ENCODE results near the gene DNAJA4. TPM values are rescaled to one million over a fixed set of nuclear protein-coding genes. Genes with fewer than 3 reads are reported as not detected.
A peak's percentile ranks its signal among the peaks of the same experiment; 100 is the strongest.

DNAJA4 gene
- total RNA-seq, 4 donors from 2014 or later, result 14.2 to 16.9 (median 16.4) TPM

GRCh38 chr15:78265752-78266224, 1.4 kb downstream of the DNAJA4 start:
- H3K27me3 ChIP-seq, result no peaks in the 10 kb centered on the region
- 76 to 77% methylated on average over 9 of the region's 9 CpGs for WGBS, 2 donors
- peak overlapping the region in 1 of 4 donors; percentile 67 for H3K4me3 ChIP-seq
- no peak for TF ChIP-seq EP300 (IDR thresholded peaks at IDR 0.05)
- TF ChIP-seq POLR2A (IDR thresholded peaks at IDR 0.05), result no peak
- TF ChIP-seq, protein P1, sequence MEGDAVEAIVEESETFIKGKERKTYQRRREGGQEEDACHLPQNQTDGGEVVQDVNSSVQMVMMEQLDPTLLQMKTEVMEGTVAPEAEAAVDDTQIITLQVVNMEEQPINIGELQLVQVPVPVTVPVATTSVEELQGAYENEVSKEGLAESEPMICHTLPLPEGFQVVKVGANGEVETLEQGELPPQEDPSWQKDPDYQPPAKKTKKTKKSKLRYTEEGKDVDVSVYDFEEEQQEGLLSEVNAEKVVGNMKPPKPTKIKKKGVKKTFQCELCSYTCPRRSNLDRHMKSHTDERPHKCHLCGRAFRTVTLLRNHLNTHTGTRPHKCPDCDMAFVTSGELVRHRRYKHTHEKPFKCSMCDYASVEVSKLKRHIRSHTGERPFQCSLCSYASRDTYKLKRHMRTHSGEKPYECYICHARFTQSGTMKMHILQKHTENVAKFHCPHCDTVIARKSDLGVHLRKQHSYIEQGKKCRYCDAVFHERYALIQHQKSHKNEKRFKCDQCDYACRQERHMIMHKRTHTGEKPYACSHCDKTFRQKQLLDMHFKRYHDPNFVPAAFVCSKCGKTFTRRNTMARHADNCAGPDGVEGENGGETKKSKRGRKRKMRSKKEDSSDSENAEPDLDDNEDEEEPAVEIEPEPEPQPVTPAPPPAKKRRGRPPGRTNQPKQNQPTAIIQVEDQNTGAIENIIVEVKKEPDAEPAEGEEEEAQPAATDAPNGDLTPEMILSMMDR (IDR thresholded peaks at IDR 0.05), result no peak
- peaks cover 0 to 27% (median 12%) of the 10 kb centered on the region in 4 donors for H3K4me1 ChIP-seq
- no peaks in the 10 kb centered on the region for H3K9me3 ChIP-seq
- no peak for DNase-seq (ENCODE audit: low spot score in 2 of 2)
- no peak overlapping the region for H3K27ac ChIP-seq
- no peaks in the 10 kb centered on the region for H3K36me3 ChIP-seq

GRCh38 chr15:78266229-78266628, 1.9 kb downstream of the DNAJA4 start:
- Histone ChIP-seq H3K4me3 (no peak overlapping the region), H3K4me1 (peaks cover 0 to 25% (median 12%) of the 10 kb centered on the region in 4 donors), H3K27me3 (no peaks in the 10 kb centered on the region), H3K9me3 (no peaks in the 10 kb centered on the region), H3K27ac (no peak overlapping the region), H3K36me3 (no peaks in the 10 kb centered on the region)
- TF ChIP-seq POLR2A (IDR thresholded peaks at IDR 0.05) (no peak), EP300 (IDR thresholded peaks at IDR 0.05) (no peak)
- TF ChIP-seq, protein P1 (IDR thresholded peaks at IDR 0.05), result no peak
- DNase-seq (ENCODE audit: low spot score in 2 of 2), result no peak

DNA sequence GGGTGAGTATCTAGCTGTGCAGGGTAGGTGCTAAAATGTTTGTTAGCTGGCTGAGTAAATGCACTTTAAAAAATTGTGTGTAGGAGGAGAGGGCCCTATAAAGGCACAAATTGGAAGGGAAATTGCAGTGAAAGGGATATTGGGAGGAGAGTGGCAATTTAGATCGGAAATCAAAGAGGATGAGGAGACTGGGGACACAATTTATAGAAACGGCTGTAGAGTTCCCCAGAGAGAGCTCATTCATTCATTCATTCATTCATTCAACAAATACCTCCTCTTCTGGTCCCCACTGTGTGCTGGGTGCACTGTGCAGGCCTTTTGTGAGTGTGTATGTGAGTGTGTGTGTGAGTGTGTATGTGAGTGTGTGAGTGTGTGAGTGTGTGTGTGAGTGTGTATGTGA, 2.4 kb downstream of the DNAJA4 start:
- H3K4me1 ChIP-seq, result peaks cover 0 to 25% (median 12%) of the 10 kb centered on the region in 4 donors
- DNase-seq (ENCODE audit: low spot score in 2 of 2), result no peak
- H3K27ac ChIP-seq, result no peak overlapping the region
- H3K9me3 ChIP-seq, result no peaks in the 10 kb centered on the region
- TF ChIP-seq, protein P1 (IDR thresholded peaks at IDR 0.05), result no peak
- TF ChIP-seq EP300 (IDR thresholded peaks at IDR 0.05) (no peak), POLR2A (IDR thresholded peaks at IDR 0.05) (no peak)
- H3K36me3 ChIP-seq, result no peaks in the 10 kb centered on the region
- no peak overlapping the region for H3K4me3 ChIP-seq
- 70 to 75% methylated on average over 2 of the region's 2 CpGs for WGBS, 2 donors
- H3K27me3 ChIP-seq, result no peaks in the 10 kb centered on the region

DNA sequence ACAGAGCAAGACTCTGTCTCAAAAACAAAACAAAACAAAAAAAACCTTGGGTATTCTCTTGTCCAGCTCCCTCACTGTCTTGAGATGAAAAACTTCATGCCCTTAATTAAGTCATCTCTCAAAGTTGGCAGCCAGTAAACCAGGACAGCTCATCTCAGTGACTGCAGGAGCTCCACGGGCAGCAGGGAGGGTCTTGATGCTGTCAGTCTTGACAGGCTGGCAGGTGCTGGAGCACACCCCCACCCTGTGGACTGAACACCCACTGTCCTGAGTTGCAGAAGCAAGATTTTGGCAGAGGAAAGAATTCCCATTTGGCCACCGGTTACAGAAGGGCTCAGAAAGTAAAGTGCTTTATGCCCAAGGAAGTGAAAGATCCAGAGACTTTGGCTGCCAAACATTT, 8.0 kb downstream of the DNAJA4 start:
- peaks cover 0 to 33% (median 0%) of the 10 kb centered on the region in 3 donors for H3K36me3 ChIP-seq
- no peak for DNase-seq (ENCODE audit: low spot score in 2 of 2)
- H3K4me1 ChIP-seq, result peaks cover 0 to 8% (median 0%) of the 10 kb centered on the region in 4 donors
- H3K27me3 ChIP-seq, result no peaks in the 10 kb centered on the region
- TF ChIP-seq POLR2A (IDR thresholded peaks at IDR 0.05), result no peak
- TF ChIP-seq, protein P1 (IDR thresholded peaks at IDR 0.05), result no peak
- TF ChIP-seq EP300 (IDR thresholded peaks at IDR 0.05), result no peak
- H3K4me3 ChIP-seq, result no peak overlapping the region
- 30 to 43% methylated on average over 2 of the region's 2 CpGs for WGBS, 2 donors
- H3K9me3 ChIP-seq, result no peaks in the 10 kb centered on the region
- H3K27ac ChIP-seq, result no peak overlapping the region

DNA sequence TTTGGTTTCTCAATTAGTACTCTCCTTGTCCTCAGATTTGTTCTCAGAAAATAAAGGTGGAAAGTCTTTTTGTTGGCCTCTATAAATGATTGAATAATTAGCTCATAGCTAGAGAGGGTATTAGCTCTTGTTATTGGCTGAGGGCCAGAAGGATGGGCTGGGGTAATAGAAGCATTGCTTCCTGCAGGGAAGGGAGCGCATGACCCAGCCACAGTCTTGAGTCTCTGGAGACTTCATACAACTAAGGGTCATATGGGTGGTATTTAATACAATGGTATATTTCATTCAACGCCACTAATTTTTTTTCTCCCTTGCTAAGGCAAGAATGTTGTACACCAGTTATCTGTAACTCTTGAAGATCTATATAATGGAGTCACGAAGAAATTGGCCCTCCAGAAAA, 8.4 kb downstream of the DNAJA4 start:
- H3K9me3 ChIP-seq, result no peaks in the 10 kb centered on the region
- no peak for DNase-seq (ENCODE audit: low spot score in 2 of 2)
- no peaks in the 10 kb centered on the region for H3K27me3 ChIP-seq
- H3K4me3 ChIP-seq, result no peak overlapping the region
- H3K27ac ChIP-seq, result no peak overlapping the region
- H3K36me3 ChIP-seq, result peaks cover 0 to 37% (median 0%) of the 10 kb centered on the region in 3 donors
- 63 to 65% methylated on average over 3 of the region's 3 CpGs for WGBS, 2 donors
- TF ChIP-seq POLR2A (IDR thresholded peaks at IDR 0.05), result no peak
- TF ChIP-seq, protein P1 (IDR thresholded peaks at IDR 0.05), result no peak
- TF ChIP-seq EP300 (IDR thresholded peaks at IDR 0.05), result no peak
- H3K4me1 ChIP-seq, result peaks cover 0 to 8% (median 0%) of the 10 kb centered on the region in 4 donors
